Mucosa of stomach (tissue), 1 donor: ENCODE data around the gene HSD17B11.

Experiments
- H3K27me3 ChIP-seq: one replicate; pipeline ENCODE4 v1.7.0; 2013; ENCODE audit warnings: mild to moderate bottlenecking, low read length; ENCODE audit not compliant: control insufficient read depth, insufficient read depth
- H3K36me3 ChIP-seq: one replicate; pipeline ENCODE4 v1.7.0; 2013; ENCODE audit warnings: low read length; ENCODE audit not compliant: control insufficient read depth, insufficient read depth
- H3K4me1 ChIP-seq: one replicate; pipeline ENCODE4 v1.7.0; 2013; ENCODE audit warnings: mild to moderate bottlenecking, low read length; ENCODE audit not compliant: control insufficient read depth, insufficient read depth
- H3K4me3 ChIP-seq: one replicate; pipeline ENCODE4 v1.7.0; 2013; ENCODE audit warnings: low read length
- H3K9ac ChIP-seq: one replicate; pipeline ENCODE4 v1.7.0; 2013; ENCODE audit warnings: mild to moderate bottlenecking, low read length, moderate library complexity
- H3K9me3 ChIP-seq: one replicate; pipeline ENCODE4 v1.7.0; 2013; ENCODE audit warnings: mild to moderate bottlenecking, low read length, moderate library complexity; ENCODE audit not compliant: control insufficient read depth
- donor health status: Pancreatic carcinoma.

The HSD17B11 gene

DNA sequence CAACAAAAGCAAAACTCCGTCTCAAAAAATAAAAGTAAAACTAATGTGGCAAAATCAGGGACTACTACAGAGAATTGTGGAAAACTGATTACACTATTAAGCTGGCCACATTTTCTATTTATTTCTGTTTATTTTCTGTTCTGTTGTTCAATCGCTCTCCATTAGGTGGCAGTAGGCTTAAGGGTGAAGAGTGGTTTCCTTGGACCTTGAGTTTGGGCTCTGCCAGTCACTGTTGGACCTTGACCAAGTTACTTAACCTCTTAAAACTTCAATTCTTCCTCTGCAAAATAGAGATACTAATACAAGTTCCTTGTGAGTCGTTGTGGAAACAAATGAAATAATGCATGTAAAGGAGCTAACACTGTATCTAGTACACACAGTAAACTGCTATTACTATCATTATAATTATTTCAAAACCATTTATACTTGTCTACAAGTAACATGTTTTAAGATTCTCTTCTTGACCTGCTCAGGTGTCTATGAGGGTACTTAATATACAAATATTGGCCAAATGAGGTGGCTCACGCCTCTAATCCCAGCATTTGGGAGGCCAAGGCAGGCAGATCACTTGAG, 15.2 kb downstream of the HSD17B11 start:
- Histone ChIP-seq H3K4me1 (peaks cover 6% of the 10 kb centered on the region), H3K36me3 (peaks cover 7% of the 10 kb centered on the region), H3K4me3 (no peak overlapping the region), H3K9me3 (no peaks in the 10 kb centered on the region), H3K9ac (no peak overlapping the region), H3K27me3 (no peaks in the 10 kb centered on the region)

DNA sequence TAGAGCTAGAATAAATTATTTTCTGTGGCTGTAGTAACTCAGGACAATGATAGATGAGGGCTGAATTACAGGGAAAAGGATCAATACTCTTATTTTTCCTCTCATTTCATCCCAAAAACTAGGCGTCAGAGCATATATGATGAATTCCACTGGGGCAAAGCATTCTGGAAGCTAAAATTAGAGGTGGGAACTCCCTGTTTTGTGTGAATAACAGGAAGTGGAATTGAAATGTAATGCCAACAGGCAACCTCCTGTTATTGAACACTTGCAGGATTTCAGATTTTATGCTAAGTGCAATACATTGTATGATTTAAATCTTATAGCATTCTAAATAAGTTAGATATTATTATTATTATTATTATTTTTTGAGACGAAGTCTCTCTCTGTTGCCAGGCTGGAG, 20.9 kb downstream of the HSD17B11 start:
- Histone ChIP-seq H3K36me3 (peaks cover 7% of the 10 kb centered on the region), H3K4me3 (no peak overlapping the region), H3K9ac (no peak overlapping the region), H3K9me3 (no peaks in the 10 kb centered on the region), H3K4me1 (no peaks in the 10 kb centered on the region), H3K27me3 (no peaks in the 10 kb centered on the region)

DNA sequence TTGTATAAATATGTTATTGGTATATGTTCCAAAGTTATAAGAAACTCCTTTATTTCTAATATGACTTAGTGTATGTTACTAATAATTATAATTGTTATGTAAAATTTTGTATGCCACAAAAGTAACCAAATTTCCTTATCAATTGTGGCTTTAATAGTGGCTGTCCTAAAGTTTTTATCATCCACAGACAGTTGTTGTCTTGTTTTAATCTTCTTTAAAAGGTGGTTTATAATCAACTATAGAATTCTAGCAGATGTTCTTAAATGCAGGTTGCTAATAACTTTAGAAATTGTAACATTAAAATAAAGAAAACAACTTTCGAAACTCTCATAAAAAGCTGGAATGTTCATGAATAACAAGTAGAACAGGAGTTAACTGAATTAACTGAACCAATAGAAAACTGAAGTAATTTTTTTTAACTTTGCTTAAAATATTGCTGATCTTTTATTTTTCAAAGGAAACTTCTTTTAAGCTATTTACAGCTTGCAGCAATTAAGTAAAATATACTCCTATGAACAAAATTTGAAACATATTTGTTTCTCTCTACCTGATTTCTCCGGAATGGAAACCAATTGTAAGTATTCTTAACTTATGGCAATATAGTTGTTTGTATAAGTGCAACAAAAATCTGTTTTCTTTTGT, 24.3 kb downstream of the HSD17B11 start:
- Histone ChIP-seq H3K4me3 (no peak overlapping the region), H3K27me3 (no peaks in the 10 kb centered on the region), H3K36me3 (peaks cover 4% of the 10 kb centered on the region), H3K9ac (no peak overlapping the region), H3K4me1 (no peaks in the 10 kb centered on the region), H3K9me3 (no peaks in the 10 kb centered on the region)

DNA sequence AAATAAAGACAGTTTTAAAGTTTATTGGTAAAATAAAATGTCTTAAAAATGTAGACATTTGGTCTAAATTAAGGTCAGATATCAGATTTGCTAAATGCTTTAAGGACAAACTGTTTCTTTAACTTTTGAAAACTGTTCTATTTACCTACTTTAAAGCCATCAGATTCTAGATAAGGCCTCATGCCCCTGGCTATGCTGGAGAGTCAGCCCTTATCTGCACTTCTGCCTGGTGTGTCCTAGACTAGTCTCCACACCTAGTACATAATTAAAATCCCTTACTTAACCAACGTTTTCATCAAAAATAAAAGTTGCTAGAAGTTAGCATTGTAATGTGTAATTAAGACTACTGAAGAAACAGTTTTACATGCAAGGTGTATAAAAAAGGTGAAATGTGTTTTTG, 25.6 kb downstream of the HSD17B11 start:
- H3K27me3 ChIP-seq: no peaks in the 10 kb centered on the region
- H3K9ac ChIP-seq: no peak overlapping the region
- H3K4me1 ChIP-seq: no peaks in the 10 kb centered on the region
- H3K4me3 ChIP-seq: no peak overlapping the region
- no peaks in the 10 kb centered on the region for H3K9me3 ChIP-seq
- H3K36me3 ChIP-seq: no peaks in the 10 kb centered on the region

DNA sequence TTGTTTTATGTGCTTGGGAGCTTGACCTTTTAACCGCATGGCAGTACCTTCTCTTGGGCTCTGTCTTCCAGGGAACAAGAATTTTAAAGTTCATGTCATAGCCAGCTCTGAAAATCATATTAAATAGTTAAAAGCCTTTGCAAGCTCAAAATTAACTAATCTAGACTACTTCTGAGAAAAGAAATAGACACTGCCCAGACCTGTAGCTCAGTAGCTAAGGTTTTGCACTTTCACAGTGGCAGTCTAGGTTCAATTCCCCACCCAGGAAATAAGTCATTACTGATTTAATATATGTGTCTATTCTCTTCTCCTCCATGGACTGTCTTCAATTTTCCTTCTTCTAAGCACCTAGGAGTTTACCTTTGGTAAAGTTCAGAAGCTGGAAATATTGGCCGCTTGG, 27.4 kb downstream of the HSD17B11 start:
- H3K4me1 ChIP-seq: no peaks in the 10 kb centered on the region
- H3K27me3 ChIP-seq: no peaks in the 10 kb centered on the region
- H3K4me3 ChIP-seq: no peak overlapping the region
- H3K9ac ChIP-seq: no peak overlapping the region
- H3K9me3 ChIP-seq: no peaks in the 10 kb centered on the region
- no peaks in the 10 kb centered on the region for H3K36me3 ChIP-seq

DNA sequence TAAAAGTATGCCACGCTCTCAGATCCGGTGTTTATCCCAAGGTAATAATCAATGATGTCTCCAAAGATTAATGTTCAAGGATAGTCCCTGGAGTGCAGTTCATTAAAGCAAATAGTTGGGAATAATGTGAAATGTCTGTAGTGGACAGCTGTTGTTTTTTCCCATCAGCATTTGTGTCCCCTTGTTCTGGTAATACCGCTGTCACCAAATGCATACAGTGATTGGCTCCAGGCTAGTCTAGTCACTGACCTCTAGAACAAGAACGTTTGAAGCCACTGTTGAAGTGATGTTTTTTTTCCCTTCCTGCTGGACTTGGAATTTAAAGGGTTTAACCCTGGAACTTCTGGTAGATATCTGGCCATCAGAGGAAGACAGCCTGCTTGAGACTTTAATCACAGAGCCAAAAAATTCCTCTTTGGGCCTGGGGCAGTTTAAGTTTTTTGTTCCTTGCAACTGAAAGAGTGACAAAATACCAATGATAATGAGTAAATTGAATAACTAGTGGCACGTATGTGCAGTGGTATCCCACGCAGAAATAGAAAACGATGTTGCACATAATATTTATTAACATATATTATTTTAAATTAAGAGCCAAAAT, 30.6 kb downstream of the HSD17B11 start:
- H3K36me3 ChIP-seq: no peaks in the 10 kb centered on the region
- no peak overlapping the region for H3K4me3 ChIP-seq
- H3K4me1 ChIP-seq: no peaks in the 10 kb centered on the region
- H3K27me3 ChIP-seq: no peaks in the 10 kb centered on the region
- no peaks in the 10 kb centered on the region for H3K9me3 ChIP-seq
- H3K9ac ChIP-seq: no peak overlapping the region

DNA sequence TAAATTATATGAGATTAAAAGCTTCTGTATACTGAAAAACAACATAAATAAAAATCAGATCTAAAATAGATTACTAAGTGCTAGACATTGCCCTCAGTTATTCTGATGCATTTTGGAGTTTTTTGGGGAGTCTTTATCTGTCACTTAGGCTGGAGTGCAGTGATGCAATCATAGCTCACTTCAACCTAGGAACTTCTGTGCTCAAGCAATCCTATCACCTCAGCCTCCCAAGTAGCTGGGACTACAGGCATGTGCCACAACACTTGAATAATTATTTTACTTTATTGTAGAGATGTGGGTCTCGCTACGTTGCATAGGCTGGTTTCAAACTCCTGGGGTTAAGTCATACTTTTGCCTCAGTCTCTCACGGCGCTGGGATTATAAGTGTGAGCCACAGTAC, 31.7 kb downstream of the HSD17B11 start:
- Histone ChIP-seq H3K9ac (no peak overlapping the region), H3K27me3 (no peaks in the 10 kb centered on the region), H3K36me3 (no peaks in the 10 kb centered on the region), H3K4me1 (no peaks in the 10 kb centered on the region), H3K4me3 (no peak overlapping the region), H3K9me3 (no peaks in the 10 kb centered on the region)

DNA sequence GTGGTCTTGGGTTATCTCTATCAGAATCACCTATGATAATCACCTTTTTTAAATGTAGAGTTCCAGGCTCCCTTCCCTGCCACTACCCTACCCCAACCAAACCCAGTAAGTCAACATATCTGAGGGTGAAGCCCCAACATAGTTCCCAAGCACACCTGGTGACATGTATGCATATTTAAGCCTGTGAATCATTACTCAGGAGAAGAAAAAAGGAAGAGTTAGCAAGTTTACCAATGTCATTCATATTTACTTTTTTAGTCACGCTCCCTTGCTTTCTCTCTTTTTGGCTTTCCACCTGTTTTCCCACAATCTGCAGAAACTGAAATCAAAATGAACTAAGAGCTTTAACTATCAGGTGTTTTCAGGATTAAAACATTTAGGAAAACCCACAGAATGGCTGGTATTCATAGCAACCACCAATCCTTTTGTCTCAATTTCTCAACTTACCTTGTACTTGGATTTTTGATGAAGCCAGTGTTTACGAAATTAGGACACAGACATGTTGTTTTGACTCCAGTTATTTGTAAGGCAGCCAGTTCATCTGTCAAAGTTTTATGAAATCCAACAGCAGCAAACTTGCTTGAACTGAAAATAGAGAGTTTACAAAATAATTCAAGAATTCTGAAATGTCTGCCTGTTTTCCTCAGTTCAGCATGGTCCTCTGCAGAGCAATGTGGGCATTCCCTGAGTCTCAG, 34.0 kb downstream of the HSD17B11 start:
- Histone ChIP-seq H3K9me3 (no peaks in the 10 kb centered on the region), H3K27me3 (no peaks in the 10 kb centered on the region), H3K4me3 (no peak overlapping the region), H3K4me1 (no peaks in the 10 kb centered on the region), H3K9ac (no peak overlapping the region), H3K36me3 (no peaks in the 10 kb centered on the region)

DNA sequence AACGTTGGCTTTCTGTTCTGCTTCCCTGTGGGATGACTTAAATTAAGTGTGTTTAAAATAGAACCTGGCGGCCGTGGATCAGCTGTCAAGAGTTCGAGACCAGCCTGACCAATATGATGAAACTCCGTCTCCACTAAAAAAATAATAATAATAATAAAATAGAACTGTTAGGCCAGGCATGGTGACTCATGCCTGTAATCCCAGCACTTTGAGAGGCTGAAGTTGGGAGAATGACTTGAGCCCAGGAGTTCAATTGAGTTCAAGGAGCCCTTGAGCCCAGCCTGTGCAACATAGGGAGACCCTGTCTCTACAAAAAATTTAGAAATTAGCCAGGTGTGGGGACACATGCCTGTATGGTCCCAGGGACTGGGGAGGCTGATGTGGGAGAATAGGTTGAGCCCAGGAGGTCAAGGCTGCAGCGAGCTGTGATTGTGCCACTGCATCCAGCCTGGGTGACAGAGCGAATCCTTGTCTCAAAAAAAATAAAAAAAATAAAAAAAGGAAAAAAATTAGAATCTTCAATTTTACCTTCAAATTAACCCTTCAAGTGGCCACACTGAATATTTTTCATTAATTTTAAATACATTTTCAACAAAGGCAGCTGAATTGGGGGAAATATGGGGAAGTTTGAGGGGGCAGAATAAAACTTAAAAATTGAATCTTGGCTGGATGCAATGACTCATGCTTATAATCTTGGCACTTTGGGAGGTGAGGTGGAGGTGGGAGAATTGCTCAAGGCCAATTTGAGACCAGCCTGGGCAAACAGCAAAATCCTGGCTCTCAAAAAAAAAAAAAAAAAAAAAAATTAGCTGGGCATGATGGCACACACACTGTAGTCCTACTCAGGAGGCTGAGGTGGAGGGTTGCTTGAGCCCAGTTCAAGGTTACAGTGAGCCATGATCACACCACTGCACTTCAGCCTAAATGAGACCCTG, 36.6 kb downstream of the HSD17B11 start:
- Histone ChIP-seq H3K9ac (no peak overlapping the region), H3K4me3 (no peak overlapping the region), H3K4me1 (no peaks in the 10 kb centered on the region), H3K27me3 (no peaks in the 10 kb centered on the region), H3K9me3 (no peaks in the 10 kb centered on the region), H3K36me3 (no peaks in the 10 kb centered on the region)

DNA sequence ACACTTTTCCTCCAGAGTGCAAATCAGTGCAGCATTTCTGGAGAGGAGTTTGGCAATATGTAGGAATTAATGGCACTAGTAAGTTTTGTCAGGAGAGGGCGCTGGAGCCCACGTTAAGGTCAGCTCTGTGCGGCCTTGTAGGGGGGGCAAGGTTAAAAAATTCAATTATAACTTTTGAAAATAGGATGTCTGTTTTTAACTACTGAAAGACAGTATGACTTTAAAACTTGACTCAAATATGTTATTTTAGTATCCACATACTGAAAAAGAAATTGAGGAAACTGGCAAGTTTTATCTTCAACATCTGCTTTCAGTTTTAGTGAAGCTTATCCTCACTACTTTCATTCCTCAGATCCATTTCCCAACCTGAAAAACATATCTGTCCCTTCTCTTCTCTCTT, 37.4 kb downstream of the HSD17B11 start:
- H3K9ac ChIP-seq: no peak overlapping the region
- no peaks in the 10 kb centered on the region for H3K9me3 ChIP-seq
- no peaks in the 10 kb centered on the region for H3K36me3 ChIP-seq
- H3K4me3 ChIP-seq: no peak overlapping the region
- H3K4me1 ChIP-seq: no peaks in the 10 kb centered on the region
- H3K27me3 ChIP-seq: no peaks in the 10 kb centered on the region

DNA sequence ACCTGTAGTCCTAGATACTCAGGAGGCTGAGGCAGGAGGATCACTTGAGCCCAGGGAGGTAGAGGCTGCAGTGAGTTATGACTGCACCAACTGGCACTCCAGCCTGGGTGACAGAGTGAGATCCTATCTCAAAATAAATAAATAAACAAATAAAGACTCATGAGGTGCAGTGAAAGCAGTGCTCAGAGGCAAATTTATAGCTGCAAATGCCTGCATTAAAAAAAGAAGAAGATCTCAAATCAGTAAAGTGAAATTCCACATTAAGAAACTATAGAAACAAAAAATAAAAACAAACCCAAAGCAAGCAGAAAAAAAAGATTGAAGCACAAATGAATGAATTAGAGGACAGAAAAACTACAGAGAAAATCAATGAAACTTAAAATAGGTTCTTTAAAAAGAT, 45.8 kb downstream of the HSD17B11 start:
- no peak overlapping the region for H3K4me3 ChIP-seq
- H3K36me3 ChIP-seq: no peaks in the 10 kb centered on the region
- H3K9me3 ChIP-seq: no peaks in the 10 kb centered on the region
- no peaks in the 10 kb centered on the region for H3K4me1 ChIP-seq
- no peak overlapping the region for H3K9ac ChIP-seq
- H3K27me3 ChIP-seq: no peaks in the 10 kb centered on the region
